ENCODE data around the gene AP2A2.
"Not testable (repeated sequence)": the region's sequence is repeated elsewhere in the genome, so short reads cannot be mapped to it uniquely, and the experiment has no call there.

Gene AP2A2

DNA sequence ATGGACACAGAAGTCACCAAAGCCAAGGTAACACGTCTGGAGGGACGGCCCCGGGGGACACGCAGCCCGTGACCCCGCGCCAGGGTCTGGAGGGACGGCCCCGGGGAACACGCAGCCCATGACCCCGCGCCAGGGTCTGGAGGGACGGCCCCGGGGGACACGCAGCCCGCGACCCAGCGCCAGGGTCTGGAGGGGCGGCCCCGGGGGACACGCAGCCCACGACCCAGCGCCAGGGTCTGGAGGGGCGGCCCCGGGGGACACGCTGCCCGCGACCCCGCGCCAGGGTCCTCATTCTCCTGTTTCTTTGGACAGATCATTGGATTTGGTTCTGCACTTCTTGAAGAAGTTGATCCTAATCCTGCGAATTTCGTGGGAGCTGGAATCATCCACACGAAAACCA, 83.7 kb downstream of the AP2A2 start:
- Histone ChIP-seq H3K27me3 (ENCODE audit: control insufficient read depth, insufficient read depth, low read length) (no peaks in the 10 kb centered on the region), H3K9me3 (ENCODE audit: control insufficient read depth, insufficient read depth, low read length) (no peaks in the 10 kb centered on the region), H3K4me1 (ENCODE audit: control insufficient read depth, insufficient read depth, low read length) (no peaks in the 10 kb centered on the region), H3K36me3 (ENCODE audit: control insufficient read depth, insufficient read depth, low read length) (peaks cover 72% of the 10 kb centered on the region), H3K4me3 (ENCODE audit: low read depth, low read length) (no peak overlapping the region), H3K9ac (ENCODE audit: low read depth, low read length) (no peak overlapping the region)

DNA sequence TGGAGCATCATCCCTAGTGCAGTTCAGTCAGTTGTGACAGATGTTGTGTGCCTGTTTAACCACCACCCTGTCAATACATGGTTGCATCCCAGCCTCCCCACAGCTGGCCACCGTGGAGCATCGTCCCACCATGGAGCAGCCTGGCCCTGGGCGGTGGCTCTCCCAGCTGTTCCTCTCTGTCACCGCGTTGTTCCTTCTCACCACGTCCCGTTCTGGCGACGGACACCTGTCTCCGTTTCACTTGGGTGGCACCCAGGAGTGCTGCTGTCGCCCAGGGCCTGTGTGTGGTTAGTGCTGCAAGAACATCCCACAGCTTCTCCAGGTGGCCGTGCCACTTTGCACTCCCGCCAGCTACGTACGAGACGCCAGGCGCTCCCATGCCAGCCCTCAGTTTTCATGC, 84.3 kb downstream of the AP2A2 start:
- Histone ChIP-seq H3K4me3 (ENCODE audit: low read depth, low read length) (no peak overlapping the region), H3K9me3 (ENCODE audit: control insufficient read depth, insufficient read depth, low read length) (no peaks in the 10 kb centered on the region), H3K9ac (ENCODE audit: low read depth, low read length) (no peak overlapping the region), H3K27me3 (ENCODE audit: control insufficient read depth, insufficient read depth, low read length) (no peaks in the 10 kb centered on the region), H3K4me1 (ENCODE audit: control insufficient read depth, insufficient read depth, low read length) (no peaks in the 10 kb centered on the region), H3K36me3 (ENCODE audit: control insufficient read depth, insufficient read depth, low read length) (peaks cover 68% of the 10 kb centered on the region)

DNA sequence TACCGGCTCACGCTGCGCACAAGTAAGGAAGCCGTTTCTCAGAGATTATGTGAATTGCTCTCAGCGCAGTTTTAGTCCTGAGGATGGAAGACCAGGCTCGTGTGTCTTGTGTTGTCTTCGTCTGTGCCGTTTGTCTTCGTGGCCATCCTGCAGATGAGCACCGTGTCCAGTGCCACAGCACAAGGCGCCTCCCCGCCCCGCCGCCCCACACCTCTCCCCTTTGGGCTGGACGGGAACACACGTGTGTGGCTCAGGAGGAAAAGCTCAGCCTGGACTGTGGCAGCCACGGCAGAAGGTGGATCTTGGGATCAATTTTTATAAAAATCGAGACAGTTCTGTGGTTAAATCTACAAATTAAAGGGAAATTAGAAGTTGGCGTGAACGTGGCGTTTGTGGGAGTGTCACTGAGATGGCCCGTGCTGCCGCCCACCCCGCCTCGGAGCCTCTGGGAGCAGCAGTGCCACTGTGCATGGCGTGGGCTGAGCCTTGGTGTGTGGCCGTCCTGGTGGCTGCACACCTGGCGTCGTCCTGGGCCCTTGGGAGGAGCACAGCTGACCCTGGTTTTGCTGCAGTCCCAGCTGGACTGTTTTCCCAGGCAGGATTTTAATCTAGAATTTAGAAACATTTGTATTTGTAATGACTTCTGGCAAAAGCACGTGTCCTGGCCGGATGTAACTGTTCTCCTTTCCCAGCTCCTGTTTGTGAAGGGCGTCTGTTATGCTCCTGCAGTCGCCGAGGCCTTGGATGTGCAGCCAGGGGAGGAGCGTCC, 85.1 kb downstream of the AP2A2 start:
- H3K36me3 ChIP-seq (ENCODE audit: control insufficient read depth, insufficient read depth, low read length) = peaks cover 68% of the 10 kb centered on the region

DNA sequence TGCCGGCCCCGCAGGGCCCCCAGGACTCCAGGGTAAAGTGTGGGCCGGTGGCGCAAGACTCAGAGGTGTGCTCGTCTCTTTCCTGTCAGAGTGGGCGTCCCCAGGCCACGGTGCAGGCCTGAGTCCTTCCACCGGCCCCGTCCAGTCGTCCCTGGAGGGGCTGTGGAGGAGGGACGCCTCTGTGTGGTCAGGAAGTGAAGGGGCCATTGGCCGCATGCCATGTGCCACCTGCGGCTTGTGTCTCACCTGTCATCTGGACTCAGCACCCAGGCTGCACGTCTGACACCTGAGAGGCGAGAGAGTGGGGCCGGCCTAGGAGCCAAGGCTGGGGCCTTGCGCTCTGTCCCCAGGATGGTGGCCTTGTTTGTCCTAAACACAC, 85.6 kb downstream of the AP2A2 start:
- Histone ChIP-seq H3K4me1 (ENCODE audit: control insufficient read depth, insufficient read depth, low read length) (no peaks in the 10 kb centered on the region), H3K36me3 (ENCODE audit: control insufficient read depth, insufficient read depth, low read length) (peaks cover 64% of the 10 kb centered on the region), H3K9me3 (ENCODE audit: control insufficient read depth, insufficient read depth, low read length) (no peaks in the 10 kb centered on the region), H3K9ac (ENCODE audit: low read depth, low read length) (no peak overlapping the region), H3K27me3 (ENCODE audit: control insufficient read depth, insufficient read depth, low read length) (no peaks in the 10 kb centered on the region), H3K4me3 (ENCODE audit: low read depth, low read length) (no peak overlapping the region)

More for the DNA sequence above, 85.1 kb downstream of the AP2A2 start:
- H3K9me3 ChIP-seq (ENCODE audit: control insufficient read depth, insufficient read depth, low read length) = no peaks in the 10 kb centered on the region
- no peak overlapping the region for H3K9ac ChIP-seq (ENCODE audit: low read depth, low read length)
- no peaks in the 10 kb centered on the region for H3K4me1 ChIP-seq (ENCODE audit: control insufficient read depth, insufficient read depth, low read length)
- no peaks in the 10 kb centered on the region for H3K27me3 ChIP-seq (ENCODE audit: control insufficient read depth, insufficient read depth, low read length)
- H3K4me3 ChIP-seq (ENCODE audit: low read depth, low read length) = no peak overlapping the region

DNA sequence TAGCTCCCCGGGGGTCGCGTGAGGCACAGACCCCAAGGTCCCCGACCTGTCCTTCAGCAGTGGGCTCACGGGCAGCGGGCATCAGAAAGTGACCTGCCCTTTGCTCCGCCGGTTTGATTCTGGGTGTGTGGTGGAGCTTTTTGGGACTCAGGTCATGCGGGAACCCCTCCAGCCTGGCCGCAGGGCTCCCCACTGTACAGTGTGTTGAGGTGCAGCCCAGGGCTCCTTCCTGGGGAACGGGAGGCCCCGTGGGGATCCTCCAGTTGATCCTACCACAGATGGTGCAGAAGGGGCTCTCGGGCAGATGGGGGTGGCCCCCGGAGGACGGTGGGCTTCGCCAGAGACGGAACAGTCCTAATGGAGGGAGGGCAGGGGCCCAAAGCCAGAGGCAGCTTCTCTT, 86.6 kb downstream of the AP2A2 start:
- Histone ChIP-seq H3K9me3 (ENCODE audit: control insufficient read depth, insufficient read depth, low read length) (no peaks in the 10 kb centered on the region), H3K9ac (ENCODE audit: low read depth, low read length) (no peak overlapping the region), H3K36me3 (ENCODE audit: control insufficient read depth, insufficient read depth, low read length) (peaks cover 56% of the 10 kb centered on the region), H3K27me3 (ENCODE audit: control insufficient read depth, insufficient read depth, low read length) (no peaks in the 10 kb centered on the region), H3K4me1 (ENCODE audit: control insufficient read depth, insufficient read depth, low read length) (no peaks in the 10 kb centered on the region), H3K4me3 (ENCODE audit: low read depth, low read length) (no peak overlapping the region)

DNA sequence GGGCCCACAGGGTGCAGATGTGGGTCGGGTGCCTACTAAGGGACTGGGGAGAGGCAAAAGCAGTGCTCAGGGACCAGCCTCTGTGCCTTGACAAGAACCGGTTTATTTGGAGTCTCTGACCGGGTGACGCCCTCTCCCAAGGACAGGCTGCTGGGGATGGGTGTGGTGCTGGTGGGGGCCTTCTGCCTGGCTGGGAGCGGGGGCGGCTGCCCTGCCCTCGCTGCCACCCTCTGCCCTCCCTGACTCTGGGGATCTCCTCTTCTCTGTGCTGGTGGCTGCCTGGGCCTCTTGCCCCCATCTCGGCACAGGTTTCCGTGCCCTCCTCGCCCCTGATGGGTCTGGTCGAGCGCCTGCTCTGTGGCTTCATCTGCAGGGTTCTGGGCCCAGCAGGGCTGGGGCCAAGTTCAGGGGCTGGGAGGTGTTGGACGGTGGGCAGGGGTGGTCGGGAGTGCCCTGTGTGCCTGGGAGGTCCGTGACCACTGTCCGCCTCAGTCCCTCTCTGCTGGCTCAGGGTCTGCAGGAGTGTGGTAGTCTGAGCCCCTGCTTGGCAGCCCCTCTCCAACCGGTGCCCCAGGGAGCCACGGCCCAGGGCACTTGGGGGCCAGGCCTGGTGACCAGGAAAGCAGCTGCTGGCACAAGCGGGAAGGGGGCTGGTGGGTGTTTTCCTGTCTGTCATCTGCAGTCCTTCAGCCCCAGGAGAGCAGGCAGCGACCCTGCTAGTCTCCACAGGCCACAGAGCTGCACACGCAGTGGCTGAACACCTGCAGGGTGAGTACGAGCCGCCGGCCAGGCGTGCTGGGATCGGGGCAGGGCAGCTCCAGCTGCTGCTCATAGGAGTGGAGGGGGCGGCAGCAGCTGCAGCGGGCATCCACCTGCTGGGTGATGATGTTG, 87.3 kb downstream of the AP2A2 start:
- H3K4me3 ChIP-seq (ENCODE audit: low read depth, low read length) = no peak overlapping the region
- no peaks in the 10 kb centered on the region for H3K27me3 ChIP-seq (ENCODE audit: control insufficient read depth, insufficient read depth, low read length)
- H3K4me1 ChIP-seq (ENCODE audit: control insufficient read depth, insufficient read depth, low read length) = no peaks in the 10 kb centered on the region
- peaks cover 49% of the 10 kb centered on the region for H3K36me3 ChIP-seq (ENCODE audit: control insufficient read depth, insufficient read depth, low read length)
- no peaks in the 10 kb centered on the region for H3K9me3 ChIP-seq (ENCODE audit: control insufficient read depth, insufficient read depth, low read length)
- no peak overlapping the region for H3K9ac ChIP-seq (ENCODE audit: low read depth, low read length)

DNA sequence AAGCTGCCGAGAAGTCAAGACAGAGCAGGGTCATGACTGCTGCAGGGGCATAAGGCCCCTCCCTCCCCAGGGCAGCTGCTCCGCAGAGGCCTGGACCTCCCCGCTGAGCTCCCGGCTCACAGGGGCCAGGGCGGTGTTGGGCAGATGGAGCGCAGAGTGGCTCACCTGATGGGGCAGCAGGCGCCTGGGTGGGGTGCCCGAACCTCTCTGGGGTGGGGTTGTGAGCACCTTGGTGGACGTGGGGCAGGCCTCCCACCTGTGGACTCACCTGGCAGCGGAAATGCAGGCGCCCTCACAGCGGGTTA, 87.9 kb downstream of the AP2A2 start:
- H3K36me3 ChIP-seq (ENCODE audit: control insufficient read depth, insufficient read depth, low read length) = peaks cover 44% of the 10 kb centered on the region
- H3K27me3 ChIP-seq (ENCODE audit: control insufficient read depth, insufficient read depth, low read length) = no peaks in the 10 kb centered on the region
- no peak overlapping the region for H3K9ac ChIP-seq (ENCODE audit: low read depth, low read length)

DNA sequence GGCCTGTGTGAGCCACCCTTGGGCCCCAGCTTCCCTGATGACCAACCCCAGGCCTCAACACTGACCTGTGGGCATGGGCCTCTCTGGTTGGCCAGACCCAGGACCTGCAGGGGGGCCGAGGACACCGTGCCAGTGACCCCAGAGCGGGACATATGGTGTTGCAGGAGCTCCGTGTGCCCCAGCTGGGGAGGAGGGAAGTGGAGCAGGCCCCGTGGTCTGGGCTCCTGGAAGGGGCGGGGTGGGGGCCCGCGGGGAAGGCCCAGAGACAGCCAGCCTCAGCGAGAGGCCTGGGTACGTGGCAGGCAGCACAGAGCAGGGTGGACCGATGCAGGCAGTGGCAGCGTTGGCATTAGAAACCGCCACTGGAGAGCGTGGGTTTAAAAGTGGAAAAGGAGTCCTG, 88.6 kb downstream of the AP2A2 start:
- Histone ChIP-seq H3K9ac (ENCODE audit: low read depth, low read length) (no peak overlapping the region), H3K27me3 (ENCODE audit: control insufficient read depth, insufficient read depth, low read length) (no peaks in the 10 kb centered on the region), H3K4me3 (ENCODE audit: low read depth, low read length) (no peak overlapping the region), H3K36me3 (ENCODE audit: control insufficient read depth, insufficient read depth, low read length) (peaks cover 37% of the 10 kb centered on the region), H3K9me3 (ENCODE audit: control insufficient read depth, insufficient read depth, low read length) (no peaks in the 10 kb centered on the region), H3K4me1 (ENCODE audit: control insufficient read depth, insufficient read depth, low read length) (no peaks in the 10 kb centered on the region)

More for the DNA sequence above, 87.9 kb downstream of the AP2A2 start:
- Histone ChIP-seq H3K4me3 (ENCODE audit: low read depth, low read length) (no peak overlapping the region), H3K9me3 (ENCODE audit: control insufficient read depth, insufficient read depth, low read length) (no peaks in the 10 kb centered on the region), H3K4me1 (ENCODE audit: control insufficient read depth, insufficient read depth, low read length) (no peaks in the 10 kb centered on the region)

DNA sequence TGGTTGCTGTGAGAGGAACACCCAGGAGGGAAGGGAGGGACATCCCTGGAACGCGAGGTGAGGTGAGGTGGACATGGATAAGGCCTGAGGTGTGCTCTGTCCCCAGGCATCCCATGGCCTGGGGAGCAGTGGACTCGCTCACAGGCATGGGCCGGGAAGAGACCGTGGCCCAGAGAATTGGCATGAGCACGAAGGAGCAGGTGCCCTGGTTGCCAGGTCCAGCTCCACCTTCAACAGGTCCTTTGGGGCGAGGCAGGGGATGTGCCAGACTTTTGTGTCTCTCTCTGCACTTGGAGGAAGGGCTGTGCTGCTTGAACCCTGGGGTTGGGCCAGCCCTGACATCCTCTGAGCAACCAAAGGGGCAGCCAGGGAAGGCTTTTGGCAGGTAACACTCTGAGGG, 89.4 kb downstream of the AP2A2 start:
- H3K36me3 ChIP-seq (ENCODE audit: control insufficient read depth, insufficient read depth, low read length) = peaks cover 31% of the 10 kb centered on the region
- no peak overlapping the region for H3K4me3 ChIP-seq (ENCODE audit: low read depth, low read length)
- H3K27me3 ChIP-seq (ENCODE audit: control insufficient read depth, insufficient read depth, low read length) = no peaks in the 10 kb centered on the region
- no peak overlapping the region for H3K9ac ChIP-seq (ENCODE audit: low read depth, low read length)
- H3K9me3 ChIP-seq (ENCODE audit: control insufficient read depth, insufficient read depth, low read length) = no peaks in the 10 kb centered on the region
- no peaks in the 10 kb centered on the region for H3K4me1 ChIP-seq (ENCODE audit: control insufficient read depth, insufficient read depth, low read length)

DNA sequence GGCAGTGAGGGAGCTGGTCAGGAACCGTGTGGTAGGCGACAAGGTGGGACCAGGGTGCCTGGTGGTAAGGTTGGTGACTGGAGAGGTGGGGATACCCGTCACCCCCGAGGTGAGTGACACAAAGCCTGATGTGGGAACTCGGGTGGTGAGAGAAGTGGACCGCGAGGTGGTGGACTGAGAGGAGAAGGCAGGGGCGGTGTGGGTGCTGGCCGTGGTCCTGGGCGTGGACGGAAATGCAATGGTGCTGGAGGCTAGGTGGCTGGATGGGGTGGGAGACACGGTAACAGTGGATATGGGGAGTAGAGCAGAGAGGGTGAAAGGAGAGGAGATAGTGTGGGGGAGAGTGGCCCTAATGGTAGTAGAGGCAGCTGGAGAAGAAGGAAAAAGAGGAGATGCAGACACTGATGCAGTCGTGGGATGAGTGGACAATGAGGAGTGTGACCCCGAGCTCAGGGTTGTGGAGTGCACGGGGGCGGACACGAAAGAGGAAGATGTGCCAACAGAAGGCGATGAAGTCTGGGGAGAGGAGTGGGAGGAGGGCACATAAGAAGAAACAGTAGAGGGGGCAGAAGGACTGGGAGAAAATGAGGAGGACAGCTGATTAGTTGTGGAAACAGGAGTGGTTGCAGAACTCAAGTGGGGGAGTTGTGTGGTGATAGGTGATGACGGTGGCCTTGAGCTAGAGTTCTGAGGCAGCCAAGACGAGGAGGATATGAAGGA, 90.3 kb downstream of the AP2A2 start:
- no peak overlapping the region for H3K9ac ChIP-seq (ENCODE audit: low read depth, low read length)
- H3K4me1 ChIP-seq (ENCODE audit: control insufficient read depth, insufficient read depth, low read length) = no peaks in the 10 kb centered on the region
- no peaks in the 10 kb centered on the region for H3K27me3 ChIP-seq (ENCODE audit: control insufficient read depth, insufficient read depth, low read length)
- no peak overlapping the region for H3K4me3 ChIP-seq (ENCODE audit: low read depth, low read length)
- no peaks in the 10 kb centered on the region for H3K9me3 ChIP-seq (ENCODE audit: control insufficient read depth, insufficient read depth, low read length)
- H3K36me3 ChIP-seq (ENCODE audit: control insufficient read depth, insufficient read depth, low read length) = peaks cover 22% of the 10 kb centered on the region

DNA sequence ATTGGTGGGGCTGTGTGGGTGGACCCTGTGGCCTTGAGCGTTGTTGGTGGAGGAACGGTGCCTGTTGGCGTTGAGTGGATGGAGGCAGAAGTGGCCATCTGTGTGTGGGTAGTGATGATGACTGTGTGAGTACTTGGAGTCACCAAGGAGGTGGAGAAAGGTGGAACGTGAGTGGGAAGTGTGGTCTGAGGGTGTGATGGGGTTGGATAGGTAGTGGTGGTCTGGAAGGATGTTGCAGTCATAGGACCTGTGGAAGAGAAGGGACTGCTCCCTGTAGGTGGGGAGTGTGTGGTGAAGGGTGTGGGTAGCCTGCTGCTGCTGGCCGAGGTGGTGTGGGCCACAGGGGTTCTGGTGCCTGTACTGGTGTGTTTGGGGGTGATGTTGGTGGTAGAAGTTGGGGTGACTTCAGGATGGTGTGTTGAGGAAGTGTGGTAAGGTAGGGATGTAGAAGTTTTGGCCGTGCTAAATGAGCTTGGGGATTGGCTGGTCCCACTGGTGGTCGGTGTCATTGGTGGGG, 91.0 kb downstream of the AP2A2 start:
- peaks cover 15% of the 10 kb centered on the region for H3K36me3 ChIP-seq (ENCODE audit: control insufficient read depth, insufficient read depth, low read length)
- not testable (repeated sequence) for H3K9ac ChIP-seq (ENCODE audit: low read depth, low read length); H3K27me3 ChIP-seq (ENCODE audit: control insufficient read depth, insufficient read depth, low read length); H3K9me3 ChIP-seq (ENCODE audit: control insufficient read depth, insufficient read depth, low read length); H3K4me1 ChIP-seq (ENCODE audit: control insufficient read depth, insufficient read depth, low read length); H3K4me3 ChIP-seq (ENCODE audit: low read depth, low read length)

All from iPS-15b (cell line).